A673 (cell line): ENCODE results near the gene PCSK6.

ENCODE experiments used
- CTCF ChIP-seq: fragments of 300-800, 200-600 bp; sonication (generic); conservative IDR thresholded peaks from 2 replicates; pipeline ENCODE4 v1.5.1; 2017; ENCODE audit warnings: low read depth, mild to moderate bottlenecking, antibody characterized with exemption, low read length, moderate library complexity, mixed read lengths
- EZH2 ChIP-seq: fragments of 200-600 bp; sonication (generic); IDR thresholded peaks from 2 replicates; pipeline ENCODE4 v1.6.1; 2017; ENCODE audit warnings: borderline replicate concordance, low read depth, mild to moderate bottlenecking, mixed read lengths, antibody characterized with exemption, low read length; ENCODE audit not compliant: poor library complexity, severe bottlenecking

DNA sequence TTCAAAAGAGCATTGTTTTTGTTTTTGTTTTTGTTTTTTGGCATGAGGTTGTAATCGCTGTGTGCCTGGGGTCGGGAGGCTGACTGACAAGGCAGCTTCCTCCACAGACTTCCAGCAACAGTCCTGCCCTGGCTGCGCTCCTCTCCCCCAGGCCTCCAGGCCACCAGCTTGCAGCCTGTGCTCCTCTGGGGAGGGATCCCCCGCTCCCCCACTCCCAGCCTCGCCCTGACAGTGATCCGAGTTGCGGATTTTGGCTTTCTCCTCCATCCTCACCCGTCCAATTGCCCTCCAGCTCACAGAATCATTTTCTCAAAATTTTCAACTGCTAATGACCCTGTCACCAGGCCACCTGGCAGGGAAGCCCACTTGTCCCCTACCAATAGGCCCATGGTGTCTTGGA, 36.5 kb upstream of the PCSK6 start:
- no peak for TF ChIP-seq CTCF
- TF ChIP-seq EZH2: no peak
